GM21723 (cell line): ENCODE results near the gene PPARG.
"Not testable (repeated sequence)": the region's sequence is repeated elsewhere in the genome, so short reads cannot be mapped to it uniquely, and the experiment has no call there.

Source experiments
- ATAC-seq: cut with Tn5 transposase; IDR thresholded peaks from one replicate; pipeline ENCODE4 v1.9.1; 2021; ENCODE audit warnings: mild to moderate bottlenecking, moderate library complexity; ENCODE audit not compliant: unreplicated experiment

Gene PPARG

GRCh38 chr3:12456441-12456840 lies 167.6 kb downstream of the PPARG start:
- no peak for ATAC-seq

GRCh38 chr3:12457380-12457779 lies 168.5 kb downstream of the PPARG start:
- not testable (repeated sequence) for ATAC-seq

GRCh38 chr3:12458901-12459300 lies 170.0 kb downstream of the PPARG start:
- ATAC-seq = no peak

- no peak for ATAC-seq
Observed at GRCh38 chr3:12460127-12460526, 171.3 kb downstream of the PPARG start.

GRCh38 chr3:12461097-12461649 lies 172.3 kb downstream of the PPARG start:
- no peak for ATAC-seq

GRCh38 chr3:12462159-12462947 lies 173.5 kb downstream of the PPARG start:
- no peak for ATAC-seq

GRCh38 chr3:12463686-12464085 lies 174.8 kb downstream of the PPARG start:
- ATAC-seq = no peak

GRCh38 chr3:12464181-12464580 lies 175.3 kb downstream of the PPARG start:
- ATAC-seq = no peak

GRCh38 chr3:12465151-12465835 lies 176.4 kb downstream of the PPARG start:
- no peak for ATAC-seq

GRCh38 chr3:12465836-12466225 lies 177.0 kb downstream of the PPARG start:
- no peak for ATAC-seq

GRCh38 chr3:12467746-12468145 lies 178.9 kb downstream of the PPARG start:
- ATAC-seq = no peak

GRCh38 chr3:12468276-12468675 lies 179.4 kb downstream of the PPARG start:
- no peak for ATAC-seq

- no peak for ATAC-seq
Observed at GRCh38 chr3:12468757-12469156, 179.9 kb downstream of the PPARG start.

GRCh38 chr3:12469222-12469621 lies 180.4 kb downstream of the PPARG start:
- not testable (repeated sequence) for ATAC-seq

- ATAC-seq = no peak
Observed at GRCh38 chr3:12470111-12470510, 181.2 kb downstream of the PPARG start.

- ATAC-seq = no peak
Observed at GRCh38 chr3:12470680-12471079, 181.8 kb downstream of the PPARG start.

- ATAC-seq = no peak
Observed at GRCh38 chr3:12471241-12471640, 182.4 kb downstream of the PPARG start.

GRCh38 chr3:12472000-12472610 lies 183.2 kb downstream of the PPARG start:
- ATAC-seq = no peak

- ATAC-seq = no peak
Observed at GRCh38 chr3:12472796-12473195, 183.9 kb downstream of the PPARG start.

GRCh38 chr3:12473511-12473910 lies 184.6 kb downstream of the PPARG start:
- ATAC-seq = no peak

- no peak for ATAC-seq
Observed at GRCh38 chr3:12476238-12476897, 187.5 kb downstream of the PPARG start.
